Common myeloid progenitor, CD34-positive (primary cell): Measurements from ENCODE around the gene TMEM132A.

Experiments used
- CTCF ChIA-PET: fragments of 350-600 bp; sonication (Branson Sonifier 250); formaldehyde crosslinking; loops from one replicate; lab custom pipeline; 2021; ENCODE audit warnings: antibody characterized with exemption; lab: Charles Lee
- POLR2A ChIA-PET: fragments of 350-600 bp; sonication (Branson Sonifier 250); formaldehyde crosslinking; loops from one replicate; lab custom pipeline; 2021; ENCODE audit warnings: antibody characterized with exemption; lab: Charles Lee
- DNase-seq, 3 donors: peaks; one replicate each; pipeline versions ENCODE4 v3.0.0 to v3.0.0-alpha.2; 2013
- H3K27ac ChIP-seq, 2 experiments: 1 replicate in 1 of 2; 2 replicates in 1 of 2; pipeline ENCODE4 v1.7.0; 2013; ENCODE audit warnings: inconsistent platforms in 2 of 2, low read length in 2 of 2, mild to moderate bottlenecking in 2 of 2, low read depth in 1 of 2, moderate library complexity in 1 of 2; ENCODE audit not compliant: severe bottlenecking in 2 of 2, insufficient read depth in 1 of 2, poor library complexity in 1 of 2
- H3K27me3 ChIP-seq, 5 experiments: replicated peaks in 2 of 5; 1 replicate in 3 of 5; 2 replicates in 2 of 5; pipeline versions ENCODE4 v1.6.1 to v1.7.0; 2013; ENCODE audit warnings: low read length in 4 of 5, mild to moderate bottlenecking in 2 of 5, moderate library complexity in 2 of 5, inconsistent platforms in 1 of 5; ENCODE audit not compliant: insufficient read depth in 5 of 5, control insufficient read depth in 4 of 5
- H3K36me3 ChIP-seq, 4 experiments: 1 replicate in 2 of 4; 2 replicates in 2 of 4; pipeline versions ENCODE4 v1.6.1 to v1.7.0; 2013; ENCODE audit warnings: low read length in 3 of 4, control low read depth in 1 of 4, mild to moderate bottlenecking in 1 of 4; ENCODE audit not compliant: control insufficient read depth in 4 of 4, insufficient read depth in 4 of 4
- H3K4me1 ChIP-seq, 4 experiments: 1 replicate in 3 of 4; 2 replicates in 1 of 4; pipeline versions ENCODE4 v1.6.1 to v1.7.1; 2013; ENCODE audit warnings: low read length in 3 of 4, mild to moderate bottlenecking in 3 of 4, control low read depth in 1 of 4, inconsistent platforms in 1 of 4, moderate library complexity in 1 of 4; ENCODE audit not compliant: control insufficient read depth in 4 of 4, insufficient read depth in 4 of 4; ENCODE audit errors: control extremely low read depth in 1 of 4
- H3K4me3 ChIP-seq, 7 experiments: 1 replicate in 4 of 7; 2 replicates in 3 of 7; pipeline versions ENCODE4 v1.5.1 to v1.7.0; 2013; ENCODE audit warnings: mild to moderate bottlenecking in 7 of 7, low read length in 6 of 7, moderate library complexity in 6 of 7, inconsistent platforms in 2 of 7, low read depth in 2 of 7, control low read depth in 1 of 7; ENCODE audit not compliant: insufficient read depth in 4 of 7, control insufficient read depth in 1 of 7; ENCODE audit errors: extremely low read depth in 1 of 7
- H3K9me3 ChIP-seq, 5 experiments: 1 replicate in 4 of 5; 2 replicates in 1 of 5; pipeline versions ENCODE4 v1.6.1 to v1.7.1; 2013; ENCODE audit warnings: low read length in 4 of 5, mild to moderate bottlenecking in 2 of 5, inconsistent platforms in 1 of 5, low read depth in 1 of 5, moderate library complexity in 1 of 5; ENCODE audit not compliant: control insufficient read depth in 4 of 5, insufficient read depth in 2 of 5; ENCODE audit errors: control extremely low read depth in 1 of 5
- WGBS: methylation state at CpG from one replicate; pipeline ENCODE4 v1.1.5; 2013; ENCODE audit not compliant: insufficient coverage; 5-methylcytosine and 5-hydroxymethylcytosine counted together

Gene TMEM132A

DNA sequence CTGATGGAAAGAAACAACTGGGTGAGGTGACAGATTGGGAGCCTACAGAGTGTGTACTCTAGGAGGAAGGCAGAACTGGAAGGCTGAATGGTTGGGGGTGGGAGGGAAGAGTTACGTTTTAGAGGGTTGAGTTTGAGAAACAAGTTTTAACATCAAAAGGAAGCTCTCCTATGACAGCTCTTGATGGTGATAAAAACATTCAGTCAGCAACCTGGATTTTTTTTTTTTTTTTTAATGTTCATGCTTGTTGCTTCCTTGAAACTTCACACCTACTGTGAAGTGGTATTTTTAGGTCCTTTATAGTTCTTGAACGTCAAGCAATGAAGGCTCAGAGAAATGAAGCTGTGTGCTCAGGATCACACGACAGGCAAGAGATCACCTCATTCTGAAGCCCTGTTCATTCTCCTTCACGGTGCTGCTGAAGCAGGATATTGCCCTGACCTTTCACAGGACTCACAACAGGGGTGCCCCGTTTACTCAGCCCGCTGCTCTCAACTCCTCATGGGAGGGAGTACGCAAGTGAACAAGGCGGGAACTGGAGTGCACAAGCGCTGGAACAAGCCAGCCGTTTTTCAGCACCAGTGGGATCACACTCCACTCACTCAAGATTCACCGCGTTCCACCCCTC lies 11.9 kb upstream of the TMEM132A start:
- H3K27ac ChIP-seq: no peak overlapping the region
- H3K9me3 ChIP-seq: no peaks in the 10 kb centered on the region
- POLR2A ChIA-PET: no interaction called here
- H3K36me3 ChIP-seq: peaks cover 0 to 6% (median 5%) of the 10 kb centered on the region in 4 experiments
- CTCF ChIA-PET: interaction anchor here (0.8 to 2.0 kb wide), 2 partner anchors 10 to 13 kb away, joined by 3 to 9 read pairs; no protein-coding TSS in a partner anchor
- no peaks in the 10 kb centered on the region for H3K27me3 ChIP-seq
- 92% methylated on average over 12 of the region's 12 CpGs for WGBS
- H3K4me1 ChIP-seq: peaks cover 21 to 41% (median 36%) of the 10 kb centered on the region in 4 experiments
- DNase-seq: no peak
- no peak overlapping the region for H3K4me3 ChIP-seq

- ChIA-PET CTCF (interaction anchor here (0.8 to 2.3 kb wide), 5 partner anchors 8 to 37 kb away, joined by 3 to 13 read pairs (median 8); no protein-coding TSS in a partner anchor), POLR2A (interaction anchor here (1.1 kb wide), 1 partner anchor 11 kb away, joined by 3 read pairs; the partner anchor contains the start of gene TMEM132A)
- Histone ChIP-seq H3K4me1 (peaks cover 21 to 41% (median 35%) of the 10 kb centered on the region in 4 experiments), H3K27me3 (no peaks in the 10 kb centered on the region), H3K27ac (peak overlapping the region in 1 of 2 experiments; percentile 92), H3K36me3 (peaks cover 0 to 9% (median 5%) of the 10 kb centered on the region in 4 experiments), H3K4me3 (peak overlapping the region in 5 of 7 experiments; percentile 80 to 98 (median 92)), H3K9me3 (no peaks in the 10 kb centered on the region)
- DNase-seq: no peak
- WGBS: 92% methylated on average over 22 of the region's 22 CpGs
These were observed 11.3 kb upstream of the TMEM132A start for GRCh38 chr11:60912851-60913528.

- ChIA-PET CTCF (interaction anchor here (0.8 to 2.3 kb wide), 4 partner anchors 9 to 36 kb away, joined by 4 to 13 read pairs (median 8); no protein-coding TSS in a partner anchor), POLR2A (interaction anchor here (0.6 to 1.1 kb wide), 3 partner anchors 10 to 19 kb away, joined by 3 to 4 read pairs (median 3); partner anchors contain the start of gene TMEM132A)
- H3K9me3 ChIP-seq: no peaks in the 10 kb centered on the region
- H3K4me1 ChIP-seq: peaks cover 23 to 46% (median 39%) of the 10 kb centered on the region in 4 experiments
- H3K27ac ChIP-seq: peak within 1 kb of the TSS; percentile 62 to 92
- peak; percentile 78 to 89 (median 83) for DNase-seq
- peaks cover 2 to 9% (median 5%) of the 10 kb centered on the region in 4 experiments for H3K36me3 ChIP-seq
- WGBS: under 1% methylated on average over 56 of the region's 70 CpGs
- no peaks in the 10 kb centered on the region for H3K27me3 ChIP-seq
- H3K4me3 ChIP-seq: peak within 1 kb of the TSS; percentile 50 to 98 (median 92)
These were observed 10.2 kb upstream of the TMEM132A start, which contains the start of gene TMEM109 for GRCh38 chr11:60913793-60914632. Gene TMEM109 (plus strand): TSS chr11:60914158. CDS start chr11:60919694, 5,536 bp downstream.

DNA sequence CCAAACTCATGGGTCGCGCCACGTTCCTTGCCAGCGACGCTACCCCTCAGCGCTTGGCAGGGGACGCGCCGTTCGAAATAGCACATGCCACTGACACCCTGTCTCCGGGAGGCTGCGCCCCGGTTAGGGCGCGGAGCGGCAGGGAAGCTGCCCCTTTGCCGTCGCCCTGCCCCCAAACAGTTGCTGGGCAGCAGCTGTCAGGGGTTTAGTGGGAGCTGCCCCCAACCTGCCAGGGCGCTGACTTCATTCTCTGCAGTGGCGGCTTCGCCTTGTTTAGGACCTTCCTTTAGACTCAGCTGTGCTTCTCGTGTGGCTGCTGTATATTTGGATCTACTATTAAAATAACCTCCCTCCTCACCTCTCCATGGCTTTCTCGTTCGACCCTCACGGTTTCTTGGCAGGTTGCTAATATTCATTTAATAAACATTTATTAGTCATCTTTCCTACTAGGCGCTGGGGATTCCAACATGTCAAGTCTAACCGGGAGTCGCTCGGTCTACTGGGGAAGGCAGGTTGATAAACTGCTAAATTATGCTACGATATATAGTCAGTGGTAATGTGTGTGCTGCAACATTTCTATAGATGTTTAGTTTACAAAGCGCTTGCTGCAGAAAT lies 9.5 kb upstream of the TMEM132A start:
- POLR2A ChIA-PET: interaction anchor here (1.1 kb wide), 1 partner anchor 9 kb away, joined by 3 read pairs; the partner anchor contains the start of gene TMEM132A
- peak in 1 of 3 donors; percentile 44 for DNase-seq
- WGBS: under 1% methylated on average over 19 of the region's 31 CpGs

GRCh38 chr11:60915248-60915914 lies 8.9 kb upstream of the TMEM132A start:
- Histone ChIP-seq H3K9me3 (no peaks in the 10 kb centered on the region), H3K4me3 (peak overlapping the region in 6 of 7 experiments; percentile 80 to 98 (median 92)), H3K27me3 (no peaks in the 10 kb centered on the region), H3K36me3 (peaks cover 5 to 19% (median 16%) of the 10 kb centered on the region in 4 experiments), H3K27ac (no peak overlapping the region), H3K4me1 (peaks cover 23 to 53% (median 46%) of the 10 kb centered on the region in 4 experiments)
- POLR2A ChIA-PET: interaction anchor here (1.1 kb wide), 1 partner anchor 9 kb away, joined by 3 read pairs; the partner anchor contains the start of gene TMEM132A
- 8% methylated on average over 14 of the region's 17 CpGs for WGBS
- DNase-seq: peak; percentile 72 to 89 (median 85)
- CTCF ChIA-PET: interaction anchor here (0.8 to 2.3 kb wide), 16 partner anchors 8 to 214 kb away, joined by 3 to 13 read pairs (median 4); partner anchors contain the start of gene PRPF19

More for the DNA sequence above, 9.5 kb upstream of the TMEM132A start:
- Histone ChIP-seq H3K9me3 (no peaks in the 10 kb centered on the region), H3K27ac (peak overlapping the region in 1 of 2 experiments; percentile 92), H3K36me3 (peaks cover 2 to 13% (median 10%) of the 10 kb centered on the region in 4 experiments), H3K27me3 (no peaks in the 10 kb centered on the region), H3K4me3 (peak overlapping the region; percentile 50 to 98 (median 92)), H3K4me1 (peaks cover 23 to 53% (median 46%) of the 10 kb centered on the region in 4 experiments)
- CTCF ChIA-PET: interaction anchor here (0.8 to 2.3 kb wide), 9 partner anchors 8 to 215 kb away, joined by 3 to 13 read pairs (median 3); partner anchors contain the start of gene PRPF19
